Activated CD8-positive, alpha-beta memory T cell treated with anti-CD3 and anti-CD28 coated beads for 36 hours (primary cell): ENCODE measurements around the gene TMEM256. TPM values are rescaled to one million over a fixed set of nuclear protein-coding genes. Genes with fewer than 3 reads are reported as not detected.

ENCODE experiments used
- CTCF ChIA-PET: fragments of 350-600 bp; sonication (Branson Sonifier 250); formaldehyde crosslinking; loops from one replicate; lab custom pipeline; 2021; ENCODE audit warnings: antibody characterized with exemption; lab: Charles Lee
- POLR2A ChIA-PET: fragments of 350-600 bp; sonication (Branson Sonifier 250); formaldehyde crosslinking; loops from one replicate; lab custom pipeline; 2021; ENCODE audit warnings: antibody characterized with exemption; lab: Charles Lee
- total RNA-seq, 2 experiments: library from RNA; stranded (reverse); gene quantifications; one replicate each; pipeline ENCODE4 v1.2.3, GENCODE V29; 2021

TMEM256 gene
- total RNA-seq, 2 experiments from 2014 or later = 50.1 to 51.6 TPM

DNA sequence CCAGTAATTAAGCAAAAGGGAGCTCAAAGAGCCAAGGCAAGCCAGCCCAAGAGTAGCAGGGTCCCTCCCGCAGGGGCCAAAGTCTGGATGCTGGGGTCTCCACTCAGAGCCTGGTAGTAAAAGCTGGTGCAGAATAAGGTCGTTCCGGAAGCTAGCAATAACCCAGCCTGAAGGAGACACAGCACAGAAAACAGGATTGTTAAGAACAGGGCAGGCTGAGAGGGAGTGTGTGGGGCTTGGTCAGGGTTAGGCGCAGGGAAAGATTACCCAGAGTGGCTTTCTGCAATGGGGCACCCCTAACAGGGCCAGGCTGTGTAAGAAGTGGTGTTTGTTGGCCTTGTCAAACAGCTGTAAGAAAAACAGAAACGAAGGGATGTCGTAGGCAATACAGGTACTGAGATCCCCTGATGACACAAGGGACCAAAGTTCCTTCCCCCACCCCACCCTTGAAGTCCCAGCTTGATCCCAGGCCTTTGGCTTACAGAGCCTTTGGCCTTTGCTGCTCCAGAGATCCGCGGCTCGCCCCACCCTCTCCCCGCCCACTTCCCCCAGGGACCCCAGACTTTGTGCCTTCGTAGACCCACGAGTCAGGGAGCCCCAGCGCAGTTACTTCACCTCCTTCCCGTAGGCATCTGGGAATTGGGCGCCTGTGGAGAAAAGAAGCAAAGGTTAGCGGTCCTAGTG, 712 bp downstream of the TMEM256 start:
- POLR2A ChIA-PET = interaction anchor here (0.8 to 1.8 kb wide), 4 partner anchors 9 to 283 kb away, joined by 3 to 10 read pairs (median 6); partner anchors contain the start of gene PLSCR3
- CTCF ChIA-PET = interaction anchor here (0.8 to 2.3 kb wide), 3 partner anchors 33 to 158 kb away, joined by 3 to 9 read pairs (median 4); partner anchors contain the start of gene TMEM102

- ChIA-PET POLR2A (interaction anchor here (1.0 kb wide), 1 partner anchor 175 kb away, joined by 3 read pairs; no protein-coding TSS in a partner anchor), CTCF (interaction anchor here (0.7 to 1.3 kb wide), 2 partner anchors 38 to 163 kb away, joined by 3 read pairs; no protein-coding TSS in a partner anchor)
Observed at GRCh38 chr17:7398612-7399011, 5.3 kb downstream of the TMEM256 start.

- CTCF ChIA-PET = interaction anchor here (1.2 kb wide), 1 partner anchor 41 kb away, joined by 3 read pairs; the partner anchor contains the start of gene TMEM95
- POLR2A ChIA-PET = no interaction called here
Observed at GRCh38 chr17:7396147-7396546, 7.8 kb downstream of the TMEM256 start.

- ChIA-PET CTCF (interaction anchor here (1.0 to 1.7 kb wide), 4 partner anchors 11 to 85 kb away, joined by 3 to 9 read pairs (median 4); partner anchors contain the start of genes TMEM102, TMEM95 and ZBTB4), POLR2A (interaction anchor here (1.1 to 1.5 kb wide), 4 partner anchors 9 to 90 kb away, joined by 3 to 9 read pairs (median 3); partner anchors contain the start of genes POLR2A, TMEM256 and ZBTB4)
Observed at GRCh38 chr17:7394452-7395191, 9.3 kb downstream of the TMEM256 start, which contains the start of gene PLSCR3. TSS of gene PLSCR3 (minus strand) at chr17:7394525. CDS start at chr17:7394110, 415 bp downstream.

DNA sequence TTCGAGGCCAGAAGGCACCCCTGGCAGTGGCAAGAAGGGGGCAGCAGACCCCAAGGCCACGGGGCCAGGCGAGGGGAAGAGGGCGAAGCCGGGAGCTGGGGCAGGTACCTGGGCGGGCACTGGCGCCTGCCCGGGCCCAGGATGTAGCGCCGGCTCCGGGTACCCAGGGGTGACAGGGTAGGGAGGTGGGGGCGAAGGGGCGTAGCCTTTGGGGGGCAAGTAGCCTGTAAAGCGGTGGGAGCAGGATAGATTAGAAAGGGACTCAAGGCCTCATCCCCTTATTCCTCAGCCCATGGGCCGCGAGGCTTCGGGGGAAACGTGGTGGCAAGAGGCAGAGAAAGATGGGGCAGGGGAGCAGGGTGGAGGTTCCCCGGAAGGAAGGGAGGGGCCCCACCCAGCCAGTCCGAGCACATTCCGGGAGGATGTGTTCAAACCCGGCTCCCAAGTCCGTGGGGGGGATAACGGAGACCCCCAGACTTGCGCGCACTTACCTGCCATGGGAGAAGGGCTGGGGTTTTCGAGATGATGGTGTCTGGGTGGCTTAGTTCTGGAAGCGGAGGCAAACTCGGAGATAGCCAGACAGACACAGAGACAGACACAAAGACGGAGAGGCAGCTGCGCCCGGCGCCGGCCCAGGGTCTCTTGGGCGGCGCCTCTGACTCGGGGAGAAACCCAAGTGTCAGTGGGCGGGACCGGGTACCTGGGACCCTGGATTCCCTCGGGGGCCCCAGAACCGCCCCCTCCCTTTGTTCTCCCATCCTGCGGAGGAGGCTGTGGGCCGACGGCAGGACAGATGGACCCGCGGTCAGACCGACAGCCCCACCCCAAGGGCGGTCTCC, 10.1 kb downstream of the TMEM256 start:
- ChIA-PET CTCF (interaction anchor here (1.3 to 1.7 kb wide), 3 partner anchors 10 to 41 kb away, joined by 3 to 9 read pairs (median 5); partner anchors contain the start of genes TMEM102 and TMEM95), POLR2A (interaction anchor here (1.1 to 1.5 kb wide), 4 partner anchors 10 to 90 kb away, joined by 3 to 9 read pairs (median 3); partner anchors contain the start of genes POLR2A, TMEM256 and ZBTB4)

GRCh38 chr17:7392696-7393612, 10.9 kb downstream of the TMEM256 start:
- POLR2A ChIA-PET = interaction anchor here (1.5 kb wide), 1 partner anchor 11 kb away, joined by 9 read pairs; the partner anchor contains the start of gene TMEM256
- CTCF ChIA-PET = interaction anchor here (1.6 to 2.4 kb wide), 3 partner anchors 9 to 44 kb away, joined by 5 to 9 read pairs (median 6); partner anchors contain the start of gene TMEM95

GRCh38 chr17:7391307-7391706, 12.6 kb downstream of the TMEM256 start:
- ChIA-PET CTCF (interaction anchor here (1.3 to 2.4 kb wide), 2 partner anchors 35 to 46 kb away, joined by 4 to 6 read pairs; no protein-coding TSS in a partner anchor), POLR2A (no interaction called here)

- ChIA-PET POLR2A (no interaction called here), CTCF (interaction anchor here (1.0 to 2.4 kb wide), 3 partner anchors 34 to 170 kb away, joined by 3 to 6 read pairs (median 4); no protein-coding TSS in a partner anchor)
Observed at GRCh38 chr17:7389924-7390910, 13.7 kb downstream of the TMEM256 start.

DNA sequence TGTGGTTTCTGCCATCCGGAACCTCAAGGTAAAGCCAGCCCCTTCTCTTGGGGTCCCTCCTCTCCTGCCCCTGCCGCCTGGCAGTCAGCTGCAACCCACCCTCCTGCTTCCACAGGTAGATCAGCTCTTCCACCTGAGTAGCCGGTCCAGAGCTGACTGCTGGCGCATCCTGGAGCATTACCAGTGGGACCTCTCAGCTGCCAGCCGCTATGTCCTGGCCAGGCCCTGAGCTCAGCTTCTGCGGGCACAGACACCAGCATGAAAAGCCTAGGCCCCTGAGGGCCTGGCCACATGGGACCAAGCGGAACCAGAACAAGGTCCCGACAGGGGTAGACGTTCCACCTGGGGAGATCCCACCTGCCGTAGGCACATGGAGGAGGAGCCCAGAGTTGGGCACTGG, 15.0 kb downstream of the TMEM256 start:
- POLR2A ChIA-PET = no interaction called here
- CTCF ChIA-PET = interaction anchor here (1.0 to 1.2 kb wide), 3 partner anchors 11 to 33 kb away, joined by 3 to 5 read pairs (median 4); no protein-coding TSS in a partner anchor

DNA sequence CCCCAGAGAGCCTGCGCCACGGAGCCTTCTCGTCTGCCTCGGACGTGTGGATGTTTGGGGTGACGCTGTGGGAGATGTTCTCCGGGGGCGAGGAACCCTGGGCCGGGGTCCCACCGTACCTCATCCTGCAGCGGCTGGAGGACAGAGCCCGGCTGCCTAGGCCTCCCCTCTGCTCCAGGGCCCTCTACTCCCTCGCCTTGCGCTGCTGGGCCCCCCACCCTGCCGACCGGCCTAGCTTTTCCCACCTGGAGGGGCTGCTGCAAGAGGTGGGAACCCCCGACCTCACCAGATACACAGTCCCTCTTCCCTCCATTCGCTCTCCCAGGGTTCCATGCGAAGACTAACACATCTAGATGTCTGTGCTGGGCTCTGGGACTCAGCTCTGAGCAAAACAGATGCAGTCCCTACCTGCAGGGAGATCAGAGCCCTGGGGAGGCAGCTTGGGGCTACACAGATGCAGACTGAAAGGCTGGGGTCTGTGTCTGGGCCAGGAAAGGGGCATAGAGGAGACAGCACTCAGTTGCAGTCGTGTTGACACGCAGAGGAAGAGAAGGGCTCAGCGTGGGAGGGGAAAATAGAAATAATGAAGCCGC, 19.3 kb downstream of the TMEM256 start:
- ChIA-PET CTCF (interaction anchor here (1.1 to 1.5 kb wide), 5 partner anchors 9 to 130 kb away, joined by 3 to 9 read pairs (median 3); partner anchors contain the start of genes PLSCR3 and TMEM256), POLR2A (interaction anchor here (0.5 to 0.9 kb wide), 4 partner anchors 10 to 300 kb away, joined by 3 to 4 read pairs (median 3); partner anchors contain the start of genes PLSCR3 and TMEM256)

DNA sequence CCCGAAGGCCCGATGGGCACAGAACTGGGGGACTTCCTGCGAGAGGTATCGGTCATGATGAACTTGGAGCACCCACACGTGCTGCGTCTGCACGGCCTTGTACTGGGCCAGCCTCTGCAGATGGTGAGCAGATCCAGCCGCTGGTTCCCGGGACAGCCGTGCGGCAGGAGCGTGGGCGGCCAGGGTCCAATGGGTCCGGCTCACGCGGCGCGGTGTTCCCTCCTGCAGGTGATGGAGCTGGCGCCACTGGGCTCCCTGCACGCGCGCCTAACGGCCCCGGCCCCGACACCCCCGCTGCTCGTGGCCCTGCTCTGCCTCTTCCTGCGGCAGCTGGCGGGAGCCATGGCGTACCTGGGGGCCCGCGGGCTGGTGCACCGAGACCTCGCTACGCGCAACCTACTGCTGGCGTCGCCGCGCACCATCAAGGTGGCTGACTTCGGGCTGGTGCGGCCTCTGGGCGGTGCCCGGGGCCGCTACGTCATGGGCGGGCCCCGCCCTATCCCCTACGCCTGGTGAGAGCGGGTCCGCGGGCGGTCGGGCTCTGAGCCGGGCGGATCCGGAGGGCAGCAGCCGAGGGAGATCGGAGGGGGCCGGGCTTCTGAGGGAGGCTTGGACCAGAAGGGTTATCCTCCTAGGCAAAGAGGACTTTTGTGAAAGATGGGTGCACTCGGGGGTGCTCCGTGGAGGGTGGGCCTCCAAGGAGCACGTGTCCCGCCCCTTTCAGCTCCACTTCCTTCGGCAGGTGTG, 20.0 kb downstream of the TMEM256 start:
- POLR2A ChIA-PET = interaction anchor here (0.5 to 0.9 kb wide), 4 partner anchors 10 to 301 kb away, joined by 3 to 4 read pairs (median 3); partner anchors contain the start of genes PLSCR3 and TMEM256
- CTCF ChIA-PET = interaction anchor here (1.1 to 1.5 kb wide), 6 partner anchors 10 to 131 kb away, joined by 3 to 9 read pairs (median 4); partner anchors contain the start of genes PLSCR3 and TMEM256

- ChIA-PET POLR2A (no interaction called here), CTCF (interaction anchor here (1.2 to 1.5 kb wide), 2 partner anchors 11 to 53 kb away, joined by 4 to 9 read pairs; partner anchors contain the start of gene PLSCR3)
Observed at GRCh38 chr17:7383371-7383741, 20.5 kb downstream of the TMEM256 start.

GRCh38 chr17:7382901-7383300, 21.0 kb downstream of the TMEM256 start:
- ChIA-PET CTCF (interaction anchor here (1.2 to 3.2 kb wide), 2 partner anchors 27 to 53 kb away, joined by 4 to 13 read pairs; no protein-coding TSS in a partner anchor), POLR2A (no interaction called here)
